Mucosa of rectum (tissue), 2 donors: ENCODE results near the gene JUND.

Experiments
- H3K27ac ChIP-seq, 2 donors: one replicate each; pipeline ENCODE4 v1.7.0; 2013; ENCODE audit warnings: inconsistent platforms in 2 of 2, low read depth in 2 of 2, low read length in 2 of 2
- H3K27me3 ChIP-seq, 2 donors: one replicate each; pipeline ENCODE4 v1.7.0; 2013; ENCODE audit warnings: low read length in 2 of 2; ENCODE audit not compliant: control insufficient read depth in 2 of 2, insufficient read depth in 2 of 2
- H3K36me3 ChIP-seq, 2 donors: one replicate each; pipeline ENCODE4 v1.7.0; 2013; ENCODE audit warnings: low read length in 2 of 2; ENCODE audit not compliant: control insufficient read depth in 2 of 2, insufficient read depth in 2 of 2
- H3K4me1 ChIP-seq, 2 donors: one replicate each; pipeline ENCODE4 v1.7.0; 2013; ENCODE audit warnings: low read length in 2 of 2, mild to moderate bottlenecking in 1 of 2; ENCODE audit not compliant: control insufficient read depth in 2 of 2, insufficient read depth in 2 of 2
- H3K4me3 ChIP-seq, 2 donors: one replicate each; pipeline ENCODE4 v1.7.0; 2013; ENCODE audit warnings: low read length in 2 of 2
- H3K9ac ChIP-seq, 2 donors: one replicate each; pipeline ENCODE4 v1.7.0; 2013; ENCODE audit warnings: low read length in 2 of 2, low read depth in 1 of 2, mild to moderate bottlenecking in 1 of 2
- H3K9me3 ChIP-seq, 2 donors: one replicate each; pipeline ENCODE4 v1.7.0; 2013; ENCODE audit warnings: low read length in 2 of 2; ENCODE audit not compliant: control insufficient read depth in 2 of 2
- donor health status: healthy.
- donor health status: Normal muscosa, but diverticular disease.

Gene JUND

DNA sequence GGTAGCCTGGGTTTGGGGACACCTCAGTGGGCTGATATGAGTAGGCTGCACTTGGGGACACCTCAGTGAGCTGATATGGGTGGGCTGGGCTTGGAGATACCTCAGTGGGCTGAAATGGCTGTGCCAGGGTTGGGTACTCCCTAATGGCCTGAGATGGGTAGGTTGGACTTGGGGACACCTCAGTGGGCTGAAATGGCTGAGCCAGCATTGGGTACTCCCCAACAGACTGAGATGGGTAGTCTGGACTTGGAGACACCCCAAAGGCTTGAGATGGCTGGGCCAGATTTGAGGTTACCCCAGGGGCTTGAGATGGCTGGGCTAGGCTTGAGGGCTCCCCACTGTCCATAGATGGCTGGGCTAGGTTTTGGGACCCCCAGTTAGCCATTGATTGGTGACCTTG lies 19.3 kb downstream of the JUND start:
- Histone ChIP-seq H3K9me3 (no peaks in the 10 kb centered on the region), H3K9ac (no peak overlapping the region), H3K4me1 (no peaks in the 10 kb centered on the region), H3K36me3 (peaks cover 21 to 35% of the 10 kb centered on the region in 2 donors), H3K27ac (no peak overlapping the region), H3K27me3 (no peaks in the 10 kb centered on the region), H3K4me3 (no peak overlapping the region)

DNA sequence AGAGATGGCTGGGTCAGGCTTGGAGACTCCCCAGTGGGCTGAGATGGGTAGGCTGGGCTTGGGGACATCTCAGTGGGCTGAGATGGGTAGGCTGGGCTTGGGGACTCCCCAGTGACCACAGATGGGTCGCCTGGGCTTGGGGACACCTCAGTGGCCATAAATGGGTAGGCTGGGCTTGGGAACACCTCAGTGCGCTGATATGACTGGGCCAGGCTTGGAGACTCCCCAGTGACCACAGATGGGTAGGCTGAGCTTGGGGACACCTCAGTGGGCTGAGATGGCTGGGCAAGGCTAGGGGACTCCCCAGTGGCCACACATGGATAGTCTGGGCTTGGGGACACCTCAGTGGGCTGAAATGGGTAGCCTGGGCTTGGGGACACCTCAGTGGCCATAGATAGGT lies 19.9 kb downstream of the JUND start:
- Histone ChIP-seq H3K27ac (no peak overlapping the region), H3K9ac (no peak overlapping the region), H3K27me3 (no peaks in the 10 kb centered on the region), H3K36me3 (peaks cover 14 to 29% of the 10 kb centered on the region in 2 donors), H3K4me3 (no peak overlapping the region), H3K4me1 (no peaks in the 10 kb centered on the region), H3K9me3 (no peaks in the 10 kb centered on the region)

DNA sequence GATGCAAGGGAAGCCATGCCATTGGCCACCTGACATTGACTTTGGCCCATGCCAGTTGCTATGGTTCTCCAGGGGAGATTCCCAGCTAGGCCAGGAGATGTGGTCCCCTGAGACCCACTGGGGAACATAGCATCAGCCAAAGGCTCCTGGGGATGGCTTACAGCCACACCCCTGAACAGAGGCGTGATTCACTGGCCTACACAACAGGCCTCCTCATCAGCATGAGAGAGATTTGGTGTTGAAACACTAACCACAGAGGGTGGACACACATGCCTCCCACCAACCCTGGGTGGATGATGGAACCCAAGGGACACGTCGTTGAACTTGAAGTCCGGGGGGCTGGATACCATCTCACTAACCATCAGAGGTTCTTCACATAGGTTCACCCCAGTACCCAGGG lies 21.5 kb downstream of the JUND start:
- no peaks in the 10 kb centered on the region for H3K27me3 ChIP-seq
- peaks cover 5 to 15% of the 10 kb centered on the region in 2 donors for H3K36me3 ChIP-seq
- peaks cover 6 to 7% of the 10 kb centered on the region in 2 donors for H3K4me1 ChIP-seq
- no peaks in the 10 kb centered on the region for H3K9me3 ChIP-seq
- H3K4me3 ChIP-seq: no peak overlapping the region
- no peak overlapping the region for H3K27ac ChIP-seq
- no peak overlapping the region for H3K9ac ChIP-seq

DNA sequence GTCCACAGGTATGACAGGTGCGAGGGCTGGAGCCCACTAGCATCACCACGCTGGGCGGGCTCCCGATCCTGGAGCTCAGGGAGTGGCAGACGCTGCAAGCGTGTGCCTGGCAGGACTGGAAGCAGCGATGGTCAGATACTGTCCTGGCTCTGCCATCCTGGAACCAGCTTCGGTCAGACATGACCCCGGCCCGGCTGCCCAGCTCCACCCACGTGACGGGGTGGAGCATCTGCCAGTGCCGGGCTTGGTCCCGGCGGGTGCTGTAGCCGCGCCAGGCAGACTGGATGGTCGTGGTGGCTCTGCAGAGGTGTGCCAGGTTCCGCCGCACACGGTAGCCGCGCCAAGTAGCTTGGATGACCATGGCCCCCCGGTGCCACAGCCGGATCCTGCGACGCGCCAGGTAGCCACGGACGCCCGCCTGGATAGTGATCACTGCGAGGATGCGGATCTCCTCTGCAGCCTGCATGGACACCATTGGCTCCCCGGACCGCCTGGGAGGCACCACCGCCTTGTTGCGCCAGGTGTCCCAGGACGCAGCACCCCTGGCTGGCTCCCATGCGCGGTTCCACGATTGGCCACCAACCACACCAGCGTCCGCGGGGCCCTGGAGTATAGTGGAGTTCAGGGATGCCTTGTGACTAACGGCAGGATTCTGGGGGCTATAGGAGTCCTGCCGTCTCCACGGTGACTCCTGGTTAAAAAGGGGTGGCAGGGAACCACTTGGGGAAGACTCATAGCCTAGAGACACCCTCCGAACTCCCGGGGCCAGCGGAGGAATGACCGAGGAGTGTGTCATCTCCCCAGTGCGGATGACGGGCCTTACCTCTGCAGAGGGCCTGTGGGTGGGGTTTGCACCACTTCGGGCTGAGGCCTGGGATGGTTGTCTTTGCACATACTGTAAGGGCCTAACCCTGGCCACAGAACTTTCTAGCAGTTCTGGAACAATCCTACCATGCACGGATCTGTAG lies 23.6 kb downstream of the JUND start:
- no peak overlapping the region for H3K9ac ChIP-seq
- H3K4me3 ChIP-seq: no peak overlapping the region
- peaks cover 0 to under 1% of the 10 kb centered on the region in 2 donors for H3K36me3 ChIP-seq
- H3K4me1 ChIP-seq: peaks cover 22 to 25% of the 10 kb centered on the region in 2 donors
- H3K9me3 ChIP-seq: no peaks in the 10 kb centered on the region
- H3K27ac ChIP-seq: no peak overlapping the region
- H3K27me3 ChIP-seq: no peaks in the 10 kb centered on the region

DNA sequence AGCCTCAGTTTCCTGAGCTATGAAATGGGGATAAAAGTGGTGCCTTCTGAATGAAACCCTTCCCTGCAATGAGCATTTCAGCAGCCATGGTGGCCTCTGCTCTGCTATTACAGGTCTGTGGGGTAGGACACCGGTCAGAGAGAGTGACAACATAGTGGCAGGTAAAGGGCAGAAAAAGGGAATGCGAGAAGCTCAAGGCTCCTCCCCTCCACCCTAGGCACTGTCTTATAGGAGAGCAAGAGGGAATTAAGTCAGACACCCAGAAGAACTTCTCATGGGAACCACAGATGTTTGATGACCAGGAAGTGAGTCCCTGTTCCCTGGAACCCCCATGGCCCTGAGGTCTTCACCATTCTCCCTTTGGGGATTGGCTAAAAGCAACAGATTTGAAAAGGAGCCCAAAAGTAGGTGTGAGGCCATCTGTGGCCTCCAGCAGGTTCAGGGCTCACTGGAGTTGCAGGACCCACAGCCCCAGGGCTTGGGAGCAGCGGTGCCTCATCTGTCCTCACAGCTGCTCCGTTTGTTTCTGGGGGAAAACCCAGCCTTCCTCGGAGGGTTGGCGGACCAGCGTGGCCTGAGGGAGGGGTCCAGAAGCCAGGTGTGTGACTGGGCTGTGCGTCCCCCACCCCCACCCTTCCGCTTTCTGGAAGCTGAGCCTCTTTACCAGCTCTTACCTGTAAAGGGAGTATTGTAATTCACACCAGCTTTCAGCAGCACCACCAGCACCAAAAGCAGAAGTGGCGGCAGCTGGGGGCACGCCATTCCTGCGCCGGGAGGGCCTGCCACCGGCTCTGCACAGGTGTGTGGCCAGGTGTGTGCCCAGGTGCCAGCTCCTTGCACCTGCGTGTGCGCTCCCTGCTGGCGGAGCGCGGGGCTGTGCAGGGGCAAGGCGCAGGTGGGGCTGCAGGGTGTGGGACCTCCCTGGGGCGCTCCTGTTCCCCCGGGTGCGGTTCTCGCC lies 26.6 kb downstream of the JUND start:
- Histone ChIP-seq H3K27ac (peak overlapping the region; percentile 83 to 91), H3K4me1 (peaks cover 22 to 27% of the 10 kb centered on the region in 2 donors), H3K27me3 (no peaks in the 10 kb centered on the region), H3K36me3 (peaks cover 0 to 3% of the 10 kb centered on the region in 2 donors), H3K4me3 (peak overlapping the region; percentile 41 to 42), H3K9me3 (no peaks in the 10 kb centered on the region), H3K9ac (peak overlapping the region; percentile 38 to 72)

DNA sequence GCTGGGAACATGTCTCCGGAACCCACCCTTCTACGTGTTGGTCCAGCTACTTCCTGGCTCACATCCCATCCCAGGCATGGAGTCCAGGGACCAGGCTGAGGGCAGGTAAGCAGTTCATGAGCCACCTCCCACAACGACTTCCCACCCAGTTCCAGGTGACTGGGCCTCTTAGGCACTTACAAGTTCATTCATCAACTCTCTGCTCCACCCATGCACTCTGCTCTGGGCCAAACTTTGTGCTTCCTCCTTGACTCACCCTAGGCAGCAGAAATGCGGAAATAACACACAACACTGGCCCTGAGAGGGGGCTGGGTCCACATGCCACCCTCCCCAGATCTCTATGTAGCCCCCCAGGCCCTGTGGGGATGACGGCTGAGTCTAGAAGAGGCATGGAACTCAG lies 27.7 kb downstream of the JUND start:
- Histone ChIP-seq H3K9me3 (no peaks in the 10 kb centered on the region), H3K36me3 (peaks cover 0 to 3% of the 10 kb centered on the region in 2 donors), H3K4me1 (peaks cover 22 to 27% of the 10 kb centered on the region in 2 donors), H3K4me3 (peak overlapping the region; percentile 41 to 42), H3K9ac (peak overlapping the region; percentile 38 to 72), H3K27ac (peak overlapping the region; percentile 83 to 91), H3K27me3 (no peaks in the 10 kb centered on the region)

DNA sequence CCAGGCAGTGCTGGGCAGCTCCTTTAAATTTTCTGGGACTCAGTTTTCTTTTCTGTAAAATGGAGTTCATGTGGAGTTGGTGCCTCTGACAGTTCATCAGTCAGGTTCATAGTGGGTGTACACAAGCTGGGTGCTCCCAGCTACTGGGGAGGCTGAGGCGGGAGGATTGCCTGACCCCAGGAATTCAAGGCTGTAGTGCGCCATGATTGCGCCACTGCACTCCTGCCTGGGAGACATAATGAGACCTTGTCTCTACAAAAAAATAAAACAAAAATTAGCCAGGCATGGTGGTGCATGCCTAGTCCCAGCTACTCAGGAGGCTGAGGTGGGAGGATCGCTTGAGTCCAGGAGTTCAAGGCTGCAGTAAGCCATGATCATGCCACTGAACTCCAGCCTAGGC lies 28.3 kb downstream of the JUND start:
- no peak overlapping the region for H3K4me3 ChIP-seq
- no peaks in the 10 kb centered on the region for H3K27me3 ChIP-seq
- peak overlapping the region in 1 of 2 donors; percentile 34 for H3K9ac ChIP-seq
- peak overlapping the region; percentile 83 to 91 for H3K27ac ChIP-seq
- peaks cover 0 to 3% of the 10 kb centered on the region in 2 donors for H3K36me3 ChIP-seq
- no peaks in the 10 kb centered on the region for H3K9me3 ChIP-seq
- peaks cover 22 to 27% of the 10 kb centered on the region in 2 donors for H3K4me1 ChIP-seq

DNA sequence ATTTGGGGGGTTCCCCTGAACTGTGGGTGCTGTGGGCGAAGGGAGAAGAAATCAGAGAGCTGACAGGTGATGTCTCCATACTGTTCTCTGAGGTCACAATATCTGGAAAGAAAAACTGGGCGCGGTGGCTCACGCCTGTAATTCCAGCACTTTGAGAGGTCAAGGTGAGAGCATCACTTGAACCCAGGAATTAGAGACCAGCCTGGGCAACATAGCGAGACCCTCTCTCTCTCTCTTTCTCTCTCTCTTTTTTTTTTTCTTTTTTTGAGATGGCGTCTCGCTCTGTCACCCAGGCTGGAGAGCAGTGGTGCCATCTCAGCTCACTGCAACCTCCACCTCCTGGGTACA lies 29.1 kb downstream of the JUND start:
- no peaks in the 10 kb centered on the region for H3K27me3 ChIP-seq
- H3K9me3 ChIP-seq: no peaks in the 10 kb centered on the region
- no peak overlapping the region for H3K4me3 ChIP-seq
- H3K36me3 ChIP-seq: peaks cover 0 to 3% of the 10 kb centered on the region in 2 donors
- H3K9ac ChIP-seq: no peak overlapping the region
- no peak overlapping the region for H3K27ac ChIP-seq
- peaks cover 22 to 27% of the 10 kb centered on the region in 2 donors for H3K4me1 ChIP-seq

DNA sequence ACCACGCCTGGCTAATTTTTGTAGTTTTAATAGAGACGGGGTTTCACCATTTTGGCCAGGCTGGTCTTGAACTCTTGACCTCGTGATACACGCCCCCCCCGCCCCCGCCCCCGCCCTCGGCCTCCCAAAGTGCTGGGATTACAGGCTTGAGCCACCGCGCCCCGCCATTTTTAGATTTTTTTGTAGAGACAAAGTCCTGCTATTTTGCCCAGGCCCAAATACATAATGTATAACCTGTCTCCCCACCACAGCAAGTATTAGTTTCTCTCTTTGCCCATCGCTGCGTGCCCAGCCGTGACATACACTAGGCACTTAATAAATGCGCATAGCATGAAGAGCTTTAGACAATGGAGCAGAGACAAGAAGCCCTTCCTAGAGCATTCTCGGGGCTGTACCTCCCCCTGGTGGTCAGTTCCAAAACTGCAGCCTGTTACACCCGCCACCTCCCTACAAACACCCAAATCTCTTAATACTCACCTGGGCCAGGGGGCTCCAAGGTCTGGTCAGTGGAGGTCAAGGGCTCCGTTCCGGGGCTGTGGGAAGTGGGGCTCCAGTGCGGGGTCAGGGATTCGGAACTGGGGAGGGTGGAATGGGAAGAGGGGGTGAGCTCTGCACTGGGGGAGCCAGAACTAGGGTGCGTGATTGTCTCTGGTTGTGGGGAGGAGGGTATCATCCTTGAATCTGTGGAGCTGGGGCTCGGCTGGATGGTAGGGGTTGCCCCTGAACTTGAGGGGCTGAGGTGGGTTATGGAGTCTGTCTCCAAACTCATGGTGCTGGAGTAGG lies 29.6 kb downstream of the JUND start:
- Histone ChIP-seq H3K9ac (no peak overlapping the region), H3K36me3 (peaks cover 0 to 3% of the 10 kb centered on the region in 2 donors), H3K9me3 (no peaks in the 10 kb centered on the region), H3K4me1 (peaks cover 22 to 27% of the 10 kb centered on the region in 2 donors), H3K4me3 (no peak overlapping the region), H3K27me3 (no peaks in the 10 kb centered on the region), H3K27ac (no peak overlapping the region)
